Stomach (tissue), 9 donors: Measurements from ENCODE around the gene GRIK2. TPM values are rescaled to one million over a fixed set of nuclear protein-coding genes. Genes with fewer than 3 reads are reported as not detected.
A peak's percentile ranks its signal among the peaks of the same experiment; 100 is the strongest.

ENCODE experiments used
- DNase-seq, 2 donors: peaks; one replicate each; pipeline versions ENCODE4 v3.0.0 to v3.0.0-alpha.2; 2013 to 2019
- H3K27ac ChIP-seq, 5 donors: fragments of 200-600 bp in 4 of 5; sonication (generic) in 4 of 5; one replicate each; pipeline ENCODE4 v1.5.1; 2013 to 2019; ENCODE audit warnings: mild to moderate bottlenecking in 1 of 5, moderate library complexity in 1 of 5
- H3K27me3 ChIP-seq, 3 donors: fragments of 200-600 bp; sonication (generic); one replicate each; pipeline ENCODE4 v1.5.1; 2017 to 2019; ENCODE audit warnings: mixed run types in 1 of 3
- H3K36me3 ChIP-seq, 4 donors: fragments of 200-600 bp; sonication (generic); 1 replicate in 3 of 4; 2 replicates in 1 of 4; pipeline ENCODE4 v1.5.1; 2016 to 2019
- H3K4me1 ChIP-seq, 4 donors: fragments of 200-600 bp; sonication (generic); one replicate each; pipeline ENCODE4 v1.5.1; 2016 to 2019
- H3K4me3 ChIP-seq, 4 donors: fragments of 200-600 bp; sonication (generic) in 3 of 4; one replicate each; pipeline ENCODE4 v1.5.1; 2016 to 2019; ENCODE audit warnings: mild to moderate bottlenecking in 1 of 4
- H3K9me3 ChIP-seq, 4 donors: fragments of 200-600 bp; sonication (generic); one replicate each; pipeline ENCODE4 v1.5.1; 2016 to 2019
- EP300 ChIP-seq: sonication (generic); formaldehyde crosslinking; IDR thresholded peaks from one replicate; pipeline ENCODE4 v1.6.1; 2017; ENCODE audit warnings: antibody characterized with exemption
- POLR2A ChIP-seq, 4 donors: fragments of 450-650 bp; IDR thresholded peaks; one replicate each; pipeline ENCODE4 v1.6.1; 2016; ENCODE audit warnings: antibody characterized with exemption in 4 of 4, control low read depth in 2 of 4, mild to moderate bottlenecking in 1 of 4, moderate library complexity in 1 of 4
- POLR2AphosphoS5 ChIP-seq, 3 donors: sonication (generic); formaldehyde crosslinking; IDR thresholded peaks; one replicate each; pipeline ENCODE4 v1.6.1; 2016; ENCODE audit warnings: antibody characterized with exemption in 3 of 3
- WGBS, 5 donors: extraction: QIAGEN DNeasy Blood & Tissue Kit in 3 of 5; methylation state at CpG; one replicate each; pipeline versions ENCODE4 v1.1.5 to v1.1.7; 2013 to 2018; 5-methylcytosine and 5-hydroxymethylcytosine counted together
- intact Hi-C: fragments of 100-400 bp; cut with DNase I; formaldehyde crosslinking; loops from one replicate; pipeline ENCODE4 v1.15.1; 2023; ENCODE audit warnings: low total_unique reads
- polyA plus RNA-seq, 3 donors: library from polyadenylated mRNA; stranded (reverse); fragments of 200-250 nt; gene quantifications; one replicate each; pipeline ENCODE4 v1.2.3, GENCODE V29; 2013
- total RNA-seq, 5 donors: library from RNA; depleted of rRNA; stranded (reverse); fragments of >200 nt; gene quantifications; one replicate each; pipeline versions ENCODE4 v1.1.0 to v1.2.3, GENCODE V29; 2014 to 2016
- TF ChIP-seq, protein P1 (sequence below), 7 experiments: fragments of 450-650 bp in 4 of 7; fragments of 200-600 bp in 3 of 7; sonication (generic) in 3 of 7; IDR thresholded peaks; one replicate each; pipeline ENCODE4 v1.5.1; 2016 to 2019; ENCODE audit warnings: antibody characterized with exemption in 7 of 7, control low read depth in 2 of 7, mild to moderate bottlenecking in 1 of 7
- donor health status: healthy with polysubstance abuse.
- donor health status: Bipolar disorder and iron deficiency.
- donor health status: healthy.

The GRIK2 gene
- total and polyA plus RNA-seq, 8 donors = 0.06 to 7.7 (median 0.50) TPM; not detected in 3

DNA sequence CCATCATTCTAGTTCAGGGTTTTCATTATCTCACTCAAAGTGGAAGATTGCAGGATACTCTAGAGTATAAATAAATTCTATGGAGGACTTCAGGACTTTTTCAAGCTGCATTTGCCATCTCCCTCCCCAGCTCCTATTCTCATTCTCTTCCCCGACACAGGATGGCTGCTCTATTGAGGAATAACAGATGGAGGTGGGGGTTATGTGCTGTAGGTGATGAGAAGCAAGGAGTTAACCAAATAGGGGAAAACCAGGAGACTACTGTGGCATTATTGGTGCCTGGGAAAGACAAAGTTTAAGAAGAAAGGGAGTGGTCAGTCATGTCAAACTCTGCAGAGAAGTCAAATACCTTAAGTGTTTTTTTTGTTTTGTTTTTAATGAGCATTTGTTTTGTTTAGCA is 109.3 kb downstream of the GRIK2 start:
- H3K4me3 ChIP-seq = no peak overlapping the region

DNA sequence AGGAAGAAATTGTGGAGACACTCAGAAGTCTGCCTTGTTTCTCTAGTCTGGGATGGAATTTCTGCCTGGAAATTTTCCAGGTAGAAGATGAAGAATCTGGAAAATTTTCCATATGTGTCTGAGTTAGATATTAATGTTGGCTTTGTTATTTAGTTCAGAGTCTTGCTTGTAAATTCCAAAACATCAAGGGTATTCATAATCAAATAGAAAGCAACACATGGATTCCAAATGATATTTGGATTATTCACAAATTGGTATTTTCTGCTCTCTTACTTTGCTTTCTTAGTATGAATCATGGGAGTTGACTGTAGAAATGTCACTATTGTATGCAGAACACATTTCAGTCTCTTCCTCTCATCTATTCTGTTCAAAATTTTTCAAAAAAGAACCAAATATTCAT is 116.0 kb downstream of the GRIK2 start:
- H3K4me3 ChIP-seq = no peak overlapping the region
- TF ChIP-seq POLR2A (IDR thresholded peaks at IDR 0.05) = no peak
- TF ChIP-seq, protein P1, sequence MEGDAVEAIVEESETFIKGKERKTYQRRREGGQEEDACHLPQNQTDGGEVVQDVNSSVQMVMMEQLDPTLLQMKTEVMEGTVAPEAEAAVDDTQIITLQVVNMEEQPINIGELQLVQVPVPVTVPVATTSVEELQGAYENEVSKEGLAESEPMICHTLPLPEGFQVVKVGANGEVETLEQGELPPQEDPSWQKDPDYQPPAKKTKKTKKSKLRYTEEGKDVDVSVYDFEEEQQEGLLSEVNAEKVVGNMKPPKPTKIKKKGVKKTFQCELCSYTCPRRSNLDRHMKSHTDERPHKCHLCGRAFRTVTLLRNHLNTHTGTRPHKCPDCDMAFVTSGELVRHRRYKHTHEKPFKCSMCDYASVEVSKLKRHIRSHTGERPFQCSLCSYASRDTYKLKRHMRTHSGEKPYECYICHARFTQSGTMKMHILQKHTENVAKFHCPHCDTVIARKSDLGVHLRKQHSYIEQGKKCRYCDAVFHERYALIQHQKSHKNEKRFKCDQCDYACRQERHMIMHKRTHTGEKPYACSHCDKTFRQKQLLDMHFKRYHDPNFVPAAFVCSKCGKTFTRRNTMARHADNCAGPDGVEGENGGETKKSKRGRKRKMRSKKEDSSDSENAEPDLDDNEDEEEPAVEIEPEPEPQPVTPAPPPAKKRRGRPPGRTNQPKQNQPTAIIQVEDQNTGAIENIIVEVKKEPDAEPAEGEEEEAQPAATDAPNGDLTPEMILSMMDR (IDR thresholded peaks at IDR 0.05) = no peak
- no peak for TF ChIP-seq EP300
- TF ChIP-seq POLR2AphosphoS5 (IDR thresholded peaks at IDR 0.05) = no peak
- H3K36me3 ChIP-seq = no peaks in the 10 kb centered on the region
- no peaks in the 10 kb centered on the region for H3K9me3 ChIP-seq
- no peaks in the 10 kb centered on the region for H3K27me3 ChIP-seq
- peak in 1 of 2 donors; percentile 2 for DNase-seq
- no peak overlapping the region for H3K27ac ChIP-seq
- H3K4me1 ChIP-seq = no peaks in the 10 kb centered on the region
- intact Hi-C loops = no loop called here

More for the DNA sequence above, 109.3 kb downstream of the GRIK2 start:
- Histone ChIP-seq H3K36me3 (no peaks in the 10 kb centered on the region), H3K9me3 (no peaks in the 10 kb centered on the region), H3K27me3 (no peaks in the 10 kb centered on the region), H3K27ac (no peak overlapping the region), H3K4me1 (no peaks in the 10 kb centered on the region)
- TF ChIP-seq POLR2A (IDR thresholded peaks at IDR 0.05) = no peak
- no peak for TF ChIP-seq EP300
- TF ChIP-seq POLR2AphosphoS5 (IDR thresholded peaks at IDR 0.05) = no peak
- TF ChIP-seq, protein P1 (IDR thresholded peaks at IDR 0.05) = no peak
- 18 to 61% (median 39%) methylated on average over 1 of the region's 1 CpG for WGBS, 5 donors
- DNase-seq = no peak
- intact Hi-C loops = no loop called here

DNA sequence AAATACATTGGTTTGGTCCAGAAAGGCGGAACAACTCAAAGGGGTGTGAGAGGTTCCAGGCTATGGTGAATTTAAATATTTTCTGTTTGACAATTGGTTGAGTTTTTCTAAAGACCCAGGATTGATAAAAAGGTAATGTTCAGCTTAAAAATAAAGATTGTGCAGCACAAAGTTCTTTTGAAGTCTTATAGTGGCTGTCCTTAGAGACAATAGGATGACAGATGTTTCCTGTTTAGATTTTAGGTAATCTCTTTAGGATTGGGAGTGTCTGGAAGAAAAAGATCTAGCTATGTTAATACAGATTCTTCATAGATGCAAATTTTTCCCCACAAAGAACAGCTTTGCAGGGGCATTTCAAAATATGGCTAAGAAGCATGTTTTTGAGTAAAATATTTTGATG is 119.7 kb downstream of the GRIK2 start:
- H3K36me3 ChIP-seq = no peaks in the 10 kb centered on the region
- H3K9me3 ChIP-seq = no peaks in the 10 kb centered on the region
- H3K4me3 ChIP-seq = no peak overlapping the region
- 75 to 98% (median 86%) methylated on average over 1 of the region's 1 CpG for WGBS, 5 donors
- no peak for DNase-seq
- no peaks in the 10 kb centered on the region for H3K27me3 ChIP-seq
- TF ChIP-seq POLR2A (IDR thresholded peaks at IDR 0.05) = no peak
- TF ChIP-seq, protein P1 (IDR thresholded peaks at IDR 0.05) = no peak
- no peak for TF ChIP-seq EP300
- no peak for TF ChIP-seq POLR2AphosphoS5 (IDR thresholded peaks at IDR 0.05)
- intact Hi-C loops = no loop called here
- H3K27ac ChIP-seq = no peak overlapping the region
- no peaks in the 10 kb centered on the region for H3K4me1 ChIP-seq

DNA sequence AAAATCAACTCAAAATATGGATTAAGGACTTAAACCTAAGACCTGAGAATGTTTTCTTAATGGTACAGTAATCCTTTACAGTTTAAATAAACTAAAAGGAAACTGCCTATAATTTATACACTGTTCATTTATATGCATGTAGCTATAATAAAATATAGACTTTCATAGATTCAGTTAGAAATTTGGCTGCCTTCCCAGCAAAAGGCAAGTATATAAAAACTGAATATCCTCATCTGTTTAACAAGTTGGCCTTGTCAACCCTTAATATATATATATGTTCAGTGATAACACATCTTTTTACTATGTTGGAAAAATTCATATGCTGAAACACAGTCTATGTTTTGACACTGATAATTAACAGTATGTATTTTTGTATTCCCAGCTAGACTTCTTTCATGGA is 123.1 kb downstream of the GRIK2 start:
- intact Hi-C loops = no loop called here
- no peaks in the 10 kb centered on the region for H3K9me3 ChIP-seq
- H3K4me3 ChIP-seq = no peak overlapping the region

More for the DNA sequence above, 123.1 kb downstream of the GRIK2 start:
- Histone ChIP-seq H3K27me3 (no peaks in the 10 kb centered on the region), H3K27ac (no peak overlapping the region), H3K36me3 (no peaks in the 10 kb centered on the region), H3K4me1 (no peaks in the 10 kb centered on the region)
- TF ChIP-seq EP300 (no peak), POLR2AphosphoS5 (IDR thresholded peaks at IDR 0.05) (no peak), POLR2A (IDR thresholded peaks at IDR 0.05) (no peak)
- TF ChIP-seq, protein P1 (IDR thresholded peaks at IDR 0.05) = no peak
- peak in 1 of 2 donors; percentile 16 for DNase-seq
